Aorta (tissue), 5 donors: ENCODE data around the gene ANK3. TPM values are rescaled to one million over a fixed set of nuclear protein-coding genes. Genes with fewer than 3 reads are reported as not detected.

Experiments used
- ATAC-seq: fragments of 200-7000 bp; cut with Tn5 transposase; one replicate; pipeline ENCODE4 v1.9.1; 2022; ENCODE audit warnings: moderate library complexity; ENCODE audit not compliant: low FRiP score
- DNase-seq, 2 donors: peaks; one replicate each; pipeline ENCODE4 v3.0.0-alpha.2; 2020
- H3K27ac ChIP-seq, 2 donors: one replicate each; pipeline ENCODE4 v1.5.1; 2013; ENCODE audit warnings: low read length in 2 of 2, mild to moderate bottlenecking in 2 of 2, moderate library complexity in 2 of 2, control low read depth in 1 of 2, inconsistent platforms in 1 of 2, low read depth in 1 of 2
- H3K27me3 ChIP-seq, 2 donors: one replicate each; pipeline ENCODE4 v1.6.1; 2013; ENCODE audit warnings: control low read depth in 1 of 2, low read length in 1 of 2, mild to moderate bottlenecking in 1 of 2, moderate library complexity in 1 of 2; ENCODE audit not compliant: insufficient read depth in 2 of 2, control insufficient read depth in 1 of 2
- H3K36me3 ChIP-seq, 2 donors: one replicate each; pipeline ENCODE4 v1.6.1; 2013; ENCODE audit warnings: control low read depth in 1 of 2, low read length in 1 of 2, mild to moderate bottlenecking in 1 of 2; ENCODE audit not compliant: insufficient read depth in 2 of 2, control insufficient read depth in 1 of 2
- H3K4me1 ChIP-seq, 2 donors: one replicate each; pipeline ENCODE4 v1.6.1; 2013; ENCODE audit warnings: low read length in 2 of 2, control low read depth in 1 of 2, mild to moderate bottlenecking in 1 of 2, moderate library complexity in 1 of 2; ENCODE audit not compliant: insufficient read depth in 2 of 2, control insufficient read depth in 1 of 2
- H3K4me3 ChIP-seq, 2 donors: one replicate each; pipeline ENCODE4 v1.5.1; 2013; ENCODE audit warnings: low read length in 2 of 2, control low read depth in 1 of 2, mild to moderate bottlenecking in 1 of 2
- H3K9me3 ChIP-seq: one replicate; pipeline ENCODE4 v1.6.1; 2013; ENCODE audit warnings: mild to moderate bottlenecking, low read length; ENCODE audit not compliant: control insufficient read depth
- WGBS, 2 donors: extraction: QIAGEN DNeasy Blood & Tissue Kit; methylation state at CpG; one replicate each; pipeline ENCODE4 v1.1.7; 2013; 5-methylcytosine and 5-hydroxymethylcytosine counted together
- intact Hi-C, 2 donors: fragments of 100-400 bp; cut with DNase I; formaldehyde crosslinking; loops; one replicate each; pipeline versions ENCODE4 v1.14.2 to v1.15.0; 2022
- polyA plus RNA-seq, 2 donors: library from polyadenylated mRNA; stranded (reverse); fragments of 200-250 nt; gene quantifications; one replicate each; pipeline ENCODE4 v1.2.3, GENCODE V29; 2013
- total RNA-seq, 2 donors: library from RNA; stranded (reverse); fragmentation: NEBNext Ultra II Directional; extraction: Animal tissue kit (Norgen Biotek cat#: 25700); gene quantifications; one replicate each; pipeline ENCODE4 v1.2.1, GENCODE V29; 2021
- donor health status: healthy with polysubstance abuse.
- donor health status: Bipolar disorder and iron deficiency.
- donor health status: DM: no; HTN: no; CAD: no.
- donor health status: DM: no; HTN: no; CAD: no.
- donor health status: DM: yes; HTN: yes; CAD: no.

The ANK3 gene
- total and polyA plus RNA-seq, 4 donors = 16.5 to 38.2 (median 20.6) TPM

DNA sequence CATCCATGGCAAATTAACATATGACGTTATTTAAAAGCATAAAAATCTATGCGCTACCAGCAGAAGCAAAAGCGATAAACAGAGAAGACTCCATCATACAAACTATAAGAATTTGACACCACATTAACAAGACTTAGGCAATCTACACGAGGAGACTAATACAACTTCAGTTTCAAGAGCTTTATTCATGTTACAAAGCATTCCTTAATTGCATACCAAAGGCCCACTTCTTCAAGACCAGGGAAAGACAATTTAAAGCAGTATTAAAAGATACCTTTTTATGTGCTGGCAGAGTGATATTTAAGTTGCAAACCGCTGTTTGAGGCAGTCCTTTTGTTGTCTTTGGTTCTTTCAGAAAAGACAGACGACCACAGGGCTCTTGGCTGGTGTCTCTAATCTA lies 307.3 kb downstream of the ANK3 start:
- no peak for ATAC-seq
- no peaks in the 10 kb centered on the region for H3K4me1 ChIP-seq
- no peaks in the 10 kb centered on the region for H3K27me3 ChIP-seq
- H3K27ac ChIP-seq = no peak overlapping the region
- 63 to 66% methylated on average over 6 of the region's 6 CpGs for WGBS, 2 donors
- DNase-seq = no peak
- no peaks in the 10 kb centered on the region for H3K36me3 ChIP-seq
- no peaks in the 10 kb centered on the region for H3K9me3 ChIP-seq
- intact Hi-C loops = no loop called here
- H3K4me3 ChIP-seq = peak overlapping the region in 1 of 2 donors; percentile 54

GRCh38 chr10:60073781-60074656 lies 315.7 kb downstream of the ANK3 start:
- intact Hi-C loops = no loop called here
- Histone ChIP-seq H3K36me3 (no peaks in the 10 kb centered on the region), H3K27me3 (no peaks in the 10 kb centered on the region), H3K27ac (no peak overlapping the region), H3K4me3 (no peak overlapping the region), H3K9me3 (no peaks in the 10 kb centered on the region), H3K4me1 (no peaks in the 10 kb centered on the region)
- DNase-seq (no peak), ATAC-seq (no peak)
- 95% methylated on average over 11 of the region's 11 CpGs for WGBS, 2 donors

DNA sequence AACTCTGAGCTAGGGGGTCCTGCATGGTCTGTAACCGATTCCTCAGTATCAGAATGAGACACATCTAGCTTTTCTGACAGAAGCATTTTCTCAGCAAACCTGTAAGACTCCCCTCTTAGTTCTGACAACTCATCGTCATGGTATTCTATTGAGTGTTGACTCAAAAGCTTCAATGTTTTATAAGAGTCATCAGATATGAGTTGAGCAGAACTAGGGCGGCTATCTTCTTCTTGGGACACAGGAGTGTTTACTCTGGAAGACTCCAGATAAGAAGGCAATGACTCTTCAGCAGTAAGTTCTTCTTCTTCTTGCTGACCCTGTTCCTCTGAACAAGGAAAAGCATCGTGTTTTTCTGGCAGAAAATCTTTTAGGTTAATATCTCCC lies 316.3 kb downstream of the ANK3 start:
- Histone ChIP-seq H3K9me3 (no peaks in the 10 kb centered on the region), H3K4me3 (no peak overlapping the region), H3K4me1 (no peaks in the 10 kb centered on the region), H3K27me3 (no peaks in the 10 kb centered on the region), H3K27ac (no peak overlapping the region), H3K36me3 (no peaks in the 10 kb centered on the region)
- DNase-seq (no peak), ATAC-seq (no peak)
- intact Hi-C loops = no loop called here
- 96 to 97% methylated on average over 4 of the region's 4 CpGs for WGBS, 2 donors

DNA sequence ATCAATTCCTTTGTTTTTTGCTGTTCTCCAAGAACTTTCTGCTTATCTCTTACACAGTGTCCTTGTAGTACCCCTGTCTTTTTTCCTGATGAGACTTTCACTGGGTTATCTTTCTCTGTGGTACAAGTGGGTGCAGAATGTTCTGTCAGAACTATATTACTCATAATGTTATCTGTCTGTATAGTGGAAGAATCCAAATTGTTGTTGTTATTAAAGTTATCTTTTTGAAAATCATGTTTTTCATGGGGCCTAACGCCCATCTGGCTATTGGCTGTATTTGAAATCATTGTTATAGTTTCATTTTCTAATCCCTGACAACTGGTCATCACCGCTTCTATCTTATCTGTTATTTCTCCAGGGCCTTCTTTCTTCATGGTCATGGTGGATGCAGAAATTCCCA lies 320.4 kb downstream of the ANK3 start:
- DNase-seq (no peak), ATAC-seq (no peak)
- 90 to 96% methylated on average over 2 of the region's 2 CpGs for WGBS, 2 donors
- Histone ChIP-seq H3K27ac (no peak overlapping the region), H3K36me3 (no peaks in the 10 kb centered on the region), H3K9me3 (no peaks in the 10 kb centered on the region), H3K4me3 (no peak overlapping the region), H3K27me3 (no peaks in the 10 kb centered on the region), H3K4me1 (no peaks in the 10 kb centered on the region)
- intact Hi-C loops = no loop called here

DNA sequence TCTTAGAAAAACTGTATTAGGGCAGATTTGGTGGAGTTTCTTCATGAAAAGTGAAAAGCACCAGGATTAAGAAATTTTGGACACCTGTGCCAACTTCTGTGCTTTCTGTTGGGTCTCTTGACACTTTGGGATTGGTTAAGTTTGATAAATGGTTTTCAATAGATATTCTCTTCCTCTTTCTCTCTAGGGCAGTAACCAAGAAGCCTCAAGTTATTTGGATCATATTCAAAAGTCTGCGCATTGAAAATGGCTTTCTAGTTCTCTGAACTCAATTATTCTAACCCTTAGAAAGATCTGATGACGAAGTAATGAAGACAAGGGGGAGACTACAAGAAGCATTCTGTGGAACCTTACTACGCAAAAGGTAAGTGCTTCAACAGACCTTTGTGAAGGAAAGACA lies 339.3 kb downstream of the ANK3 start:
- Histone ChIP-seq H3K27ac (no peak overlapping the region), H3K27me3 (no peaks in the 10 kb centered on the region)
- WGBS, 2 donors = 92 to 97% methylated on average over 3 of the region's 3 CpGs

DNA sequence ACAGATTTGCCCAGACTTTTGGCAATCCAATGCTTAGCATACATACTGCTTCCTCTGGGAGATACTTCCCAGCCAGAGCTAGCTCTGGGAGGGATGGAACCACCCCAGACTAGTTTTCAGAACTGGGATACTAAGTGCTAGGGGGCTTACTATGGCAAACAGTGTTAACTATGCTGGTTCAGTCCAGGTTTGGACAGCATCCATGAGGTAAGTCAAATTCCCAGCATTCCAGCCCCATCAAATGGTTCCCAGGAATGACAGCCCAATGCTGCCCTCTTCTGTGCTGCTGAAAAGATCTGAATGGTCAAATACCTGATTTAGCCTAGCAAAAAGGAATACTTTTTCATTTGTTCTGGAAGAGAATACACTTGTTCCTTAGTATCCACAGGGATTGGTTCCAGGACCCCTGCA lies 341.6 kb downstream of the ANK3 start:
- no peak for ATAC-seq
- DNase-seq = no peak
- intact Hi-C loops = loop anchor here (5.0 kb wide), 2 partner anchors 141 to 421 kb away; partner anchors contain the start of gene CCDC6 (in 1 of the 2)

More for the DNA sequence above, 339.3 kb downstream of the ANK3 start:
- no peak for DNase-seq
- intact Hi-C loops = no loop called here
- no peak for ATAC-seq
- Histone ChIP-seq H3K4me1 (no peaks in the 10 kb centered on the region), H3K9me3 (no peaks in the 10 kb centered on the region), H3K36me3 (no peaks in the 10 kb centered on the region), H3K4me3 (no peak overlapping the region)

DNA sequence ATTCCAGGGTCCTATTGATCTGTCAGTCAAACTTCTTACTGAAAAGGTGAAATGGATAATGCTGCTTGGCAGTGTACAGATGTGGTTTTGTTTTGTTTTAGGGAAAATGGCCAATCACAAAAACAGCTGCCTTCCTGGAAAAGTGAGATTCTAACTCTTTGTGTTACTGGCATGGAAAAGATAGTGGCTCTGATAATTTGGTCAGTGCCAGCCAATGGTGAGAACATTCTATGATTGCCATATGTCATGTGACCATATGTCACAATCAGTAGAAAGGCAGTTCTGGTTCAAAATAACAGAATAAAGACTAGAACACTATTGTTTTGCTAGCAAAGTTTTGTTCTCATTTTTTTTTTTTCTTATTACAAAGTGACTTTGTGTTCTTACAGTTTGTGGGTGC lies 344.1 kb downstream of the ANK3 start:
- no peaks in the 10 kb centered on the region for H3K36me3 ChIP-seq
- H3K4me3 ChIP-seq = no peak overlapping the region
- DNase-seq (no peak), ATAC-seq (no peak)
- H3K27ac ChIP-seq = no peak overlapping the region
- intact Hi-C loops = loop anchor here (5.0 kb wide), 2 partner anchors 138 to 418 kb away; partner anchors contain the start of gene CCDC6 (in 1 of the 2)
- no peaks in the 10 kb centered on the region for H3K9me3 ChIP-seq
- H3K4me1 ChIP-seq = peaks cover 1 to 3% of the 10 kb centered on the region in 2 donors
- H3K27me3 ChIP-seq = no peaks in the 10 kb centered on the region

More for the DNA sequence above, 341.6 kb downstream of the ANK3 start:
- no peaks in the 10 kb centered on the region for H3K36me3 ChIP-seq
- no peak overlapping the region for H3K27ac ChIP-seq
- no peaks in the 10 kb centered on the region for H3K27me3 ChIP-seq
- peaks cover 0 to 1% of the 10 kb centered on the region in 2 donors for H3K4me1 ChIP-seq
- no peak overlapping the region for H3K4me3 ChIP-seq
- H3K9me3 ChIP-seq = no peaks in the 10 kb centered on the region

DNA sequence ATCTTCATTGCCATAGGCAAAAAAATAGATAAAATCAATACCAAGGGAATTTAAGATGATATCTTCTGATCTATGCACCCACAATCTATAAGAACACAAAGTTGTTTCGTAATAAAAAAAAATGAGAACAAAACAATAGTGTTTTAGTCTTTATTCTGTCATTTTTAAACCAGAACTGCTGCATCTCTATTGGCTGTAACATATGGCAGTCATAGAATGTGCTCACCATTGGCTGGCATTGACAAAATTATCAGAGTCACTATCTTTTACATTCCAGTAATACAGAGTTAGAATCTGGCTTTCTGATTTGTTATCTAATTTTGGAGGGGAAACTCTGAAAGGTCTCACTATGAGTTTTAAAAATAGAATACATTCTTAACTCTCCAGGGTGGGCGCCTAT lies 344.7 kb downstream of the ANK3 start:
- WGBS, 2 donors = 73 to 79% methylated on average over 2 of the region's 2 CpGs
- H3K27me3 ChIP-seq = no peaks in the 10 kb centered on the region
- intact Hi-C loops = loop anchor here (5.0 kb wide), 2 partner anchors 138 to 418 kb away; partner anchors contain the start of gene CCDC6 (in 1 of the 2)
- no peak overlapping the region for H3K27ac ChIP-seq
- ATAC-seq = no peak
- H3K36me3 ChIP-seq = no peaks in the 10 kb centered on the region
- H3K4me3 ChIP-seq = no peak overlapping the region
- H3K9me3 ChIP-seq = no peaks in the 10 kb centered on the region
- peaks cover 1 to 4% of the 10 kb centered on the region in 2 donors for H3K4me1 ChIP-seq
- no peak for DNase-seq

- Histone ChIP-seq H3K9me3 (no peaks in the 10 kb centered on the region), H3K36me3 (no peaks in the 10 kb centered on the region), H3K27me3 (no peaks in the 10 kb centered on the region), H3K27ac (no peak overlapping the region), H3K4me3 (no peak overlapping the region), H3K4me1 (peaks cover 1 to 4% of the 10 kb centered on the region in 2 donors)
- WGBS, 2 donors = 85 to 88% methylated on average over 2 of the region's 2 CpGs
- ATAC-seq = no peak
- DNase-seq = no peak
- intact Hi-C loops = no loop called here
These were observed 345.4 kb downstream of the ANK3 start for GRCh38 chr10:60044242-60044641.
